ENCODE results near the gene HPCAL1.

DNA sequence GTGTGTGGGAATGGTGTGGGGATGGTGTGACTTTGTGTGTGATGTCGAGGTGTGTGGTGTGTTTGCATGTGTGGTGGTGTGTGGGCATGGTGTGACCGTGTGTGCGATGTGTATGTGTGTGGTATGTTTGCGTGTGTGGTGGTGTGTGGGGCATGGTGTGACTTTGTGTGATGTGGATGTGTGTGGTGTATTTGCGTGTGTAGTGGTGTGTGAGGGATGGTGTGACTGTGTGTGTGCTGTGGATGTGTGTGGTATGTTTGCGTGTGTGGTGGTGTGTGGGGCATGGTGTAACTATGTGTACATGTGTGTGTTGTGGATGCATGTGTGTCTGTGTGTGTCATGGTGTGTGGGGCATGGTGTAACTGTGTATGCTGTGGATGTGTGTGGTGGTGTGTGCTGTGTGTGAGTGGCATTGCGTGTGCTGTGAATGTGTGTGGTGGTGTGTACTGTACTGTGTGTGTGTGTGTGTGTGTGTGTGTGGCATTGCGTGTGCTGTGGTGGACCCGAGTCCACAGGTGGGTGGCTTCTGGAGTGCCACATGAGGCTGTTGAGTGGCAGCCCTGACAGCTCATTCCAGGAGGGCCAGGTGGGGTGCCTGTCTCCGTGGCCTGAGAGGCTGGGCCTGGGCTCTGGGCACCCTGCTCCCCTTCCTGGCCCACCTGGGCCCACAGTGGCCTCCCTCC is 130.7 kb downstream of the HPCAL1 start:
- no peak for TF ChIP-seq POLR2AphosphoS5 (IDR thresholded peaks at IDR 0.05)
- no peak for TF ChIP-seq CTCF (IDR thresholded peaks at IDR 0.05; ENCODE audit: poor library complexity, severe bottlenecking)
- no peak for TF ChIP-seq EP300 (conservative IDR thresholded peaks at IDR 0.05; ENCODE audit: poor library complexity, severe bottlenecking)
- TF ChIP-seq TAF1 (IDR thresholded peaks at IDR 0.05; ENCODE audit: low read depth), result no peak
- TF ChIP-seq REST (IDR thresholded peaks at IDR 0.05; ENCODE audit: borderline replicate concordance), result no peak
- no peak for TF ChIP-seq SMC3 (conservative IDR thresholded peaks at IDR 0.05; ENCODE audit: poor library complexity)
